Ishikawa (cell line): ENCODE measurements around the gene OR2AE1.

ENCODE experiments used
- CREB1 ChIP-seq: IDR thresholded peaks from 2 replicates; pipeline ENCODE4 v1.6.1; 2012; ENCODE audit warnings: low read depth
- EGR1 ChIP-seq: IDR thresholded peaks from 2 replicates; pipeline ENCODE4 v1.6.1; 2012
- NFIC ChIP-seq: IDR thresholded peaks from 2 replicates; pipeline ENCODE4 v1.6.1; 2012
- YY1 ChIP-seq: IDR thresholded peaks from 2 replicates; pipeline ENCODE4 v1.6.1; 2012; ENCODE audit warnings: low read depth
- ZBTB7A ChIP-seq: IDR thresholded peaks from 2 replicates; pipeline ENCODE4 v1.6.1; 2012; ENCODE audit warnings: low read depth
- TF ChIP-seq, protein P1 (sequence below): IDR thresholded peaks from 2 replicates; pipeline ENCODE4 v1.6.1; 2012; ENCODE audit warnings: low read depth, mild to moderate bottlenecking
- TF ChIP-seq, protein P2 (sequence below): IDR thresholded peaks from 2 replicates; pipeline ENCODE4 v1.6.1; 2012

GRCh38 chr7:99920149-99920548 is 43.3 kb upstream of the OR2AE1 start:
- TF ChIP-seq ZBTB7A (no peak), YY1 (no peak), EGR1 (no peak), NFIC (no peak), CREB1 (no peak)
- TF ChIP-seq, protein P1, sequence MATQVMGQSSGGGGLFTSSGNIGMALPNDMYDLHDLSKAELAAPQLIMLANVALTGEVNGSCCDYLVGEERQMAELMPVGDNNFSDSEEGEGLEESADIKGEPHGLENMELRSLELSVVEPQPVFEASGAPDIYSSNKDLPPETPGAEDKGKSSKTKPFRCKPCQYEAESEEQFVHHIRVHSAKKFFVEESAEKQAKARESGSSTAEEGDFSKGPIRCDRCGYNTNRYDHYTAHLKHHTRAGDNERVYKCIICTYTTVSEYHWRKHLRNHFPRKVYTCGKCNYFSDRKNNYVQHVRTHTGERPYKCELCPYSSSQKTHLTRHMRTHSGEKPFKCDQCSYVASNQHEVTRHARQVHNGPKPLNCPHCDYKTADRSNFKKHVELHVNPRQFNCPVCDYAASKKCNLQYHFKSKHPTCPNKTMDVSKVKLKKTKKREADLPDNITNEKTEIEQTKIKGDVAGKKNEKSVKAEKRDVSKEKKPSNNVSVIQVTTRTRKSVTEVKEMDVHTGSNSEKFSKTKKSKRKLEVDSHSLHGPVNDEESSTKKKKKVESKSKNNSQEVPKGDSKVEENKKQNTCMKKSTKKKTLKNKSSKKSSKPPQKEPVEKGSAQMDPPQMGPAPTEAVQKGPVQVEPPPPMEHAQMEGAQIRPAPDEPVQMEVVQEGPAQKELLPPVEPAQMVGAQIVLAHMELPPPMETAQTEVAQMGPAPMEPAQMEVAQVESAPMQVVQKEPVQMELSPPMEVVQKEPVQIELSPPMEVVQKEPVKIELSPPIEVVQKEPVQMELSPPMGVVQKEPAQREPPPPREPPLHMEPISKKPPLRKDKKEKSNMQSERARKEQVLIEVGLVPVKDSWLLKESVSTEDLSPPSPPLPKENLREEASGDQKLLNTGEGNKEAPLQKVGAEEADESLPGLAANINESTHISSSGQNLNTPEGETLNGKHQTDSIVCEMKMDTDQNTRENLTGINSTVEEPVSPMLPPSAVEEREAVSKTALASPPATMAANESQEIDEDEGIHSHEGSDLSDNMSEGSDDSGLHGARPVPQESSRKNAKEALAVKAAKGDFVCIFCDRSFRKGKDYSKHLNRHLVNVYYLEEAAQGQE: peak; percentile 64
- TF ChIP-seq, protein P2, sequence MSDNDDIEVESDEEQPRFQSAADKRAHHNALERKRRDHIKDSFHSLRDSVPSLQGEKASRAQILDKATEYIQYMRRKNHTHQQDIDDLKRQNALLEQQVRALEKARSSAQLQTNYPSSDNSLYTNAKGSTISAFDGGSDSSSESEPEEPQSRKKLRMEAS: no peak
